ENCODE results near the gene ARHGAP29. TPM values are rescaled to one million over a fixed set of nuclear protein-coding genes. Genes with fewer than 3 reads are reported as not detected.

Gene ARHGAP29
- total RNA-seq, result under 1 TPM; 0.16 to 0.33 (median 0.26) TPM

- Mint-ChIP-seq H3K27me3 (ENCODE audit: low read depth) (peaks cover 64% of the 10 kb centered on the region), H3K4me3 (peak within 1 kb of the TSS; percentile 66)
Measured at GRCh38 chr1:94237291-94238226, at the start of gene ARHGAP29. Gene ARHGAP29 (minus strand): TSS chr1:94237584. CDS start chr1:94231611, 5,973 bp downstream.

GRCh38 chr1:94286864-94287437 is 49.6 kb upstream of the ARHGAP29 start:
- Mint-ChIP-seq H3K4me3 (no peak overlapping the region), H3K36me3 (ENCODE audit: insufficient read depth) (no peaks in the 10 kb centered on the region), H3K4me1 (ENCODE audit: low read depth) (no peaks in the 10 kb centered on the region), H3K9me3 (no peaks in the 10 kb centered on the region), H3K27me3 (ENCODE audit: low read depth) (peaks cover 30% of the 10 kb centered on the region)
- ATAC-seq (no peak), DNase-seq (no peak)

More at GRCh38 chr1:94237291-94238226, at the start of gene ARHGAP29:
- DNase-seq (peak; percentile 19), ATAC-seq (peak; percentile 90 to 92)
- Mint-ChIP-seq H3K36me3 (ENCODE audit: insufficient read depth) (no peaks in the 10 kb centered on the region), H3K9me3 (peaks cover 9% of the 10 kb centered on the region), H3K4me1 (ENCODE audit: low read depth) (peaks cover 11% of the 10 kb centered on the region)

GRCh38 chr1:94285031-94285654 is 47.8 kb upstream of the ARHGAP29 start:
- H3K27me3 Mint-ChIP-seq (ENCODE audit: low read depth), result peaks cover 23% of the 10 kb centered on the region
- no peak overlapping the region for H3K4me3 Mint-ChIP-seq
- no peaks in the 10 kb centered on the region for H3K9me3 Mint-ChIP-seq
- no peaks in the 10 kb centered on the region for H3K4me1 Mint-ChIP-seq (ENCODE audit: low read depth)
- no peak for ATAC-seq
- H3K36me3 Mint-ChIP-seq (ENCODE audit: insufficient read depth), result no peaks in the 10 kb centered on the region
- no peak for DNase-seq

GRCh38 chr1:94284476-94284875 is 47.1 kb upstream of the ARHGAP29 start:
- ATAC-seq (no peak), DNase-seq (no peak)
- no peaks in the 10 kb centered on the region for H3K4me1 Mint-ChIP-seq (ENCODE audit: low read depth)
- H3K9me3 Mint-ChIP-seq, result no peaks in the 10 kb centered on the region
- no peaks in the 10 kb centered on the region for H3K36me3 Mint-ChIP-seq (ENCODE audit: insufficient read depth)
- H3K4me3 Mint-ChIP-seq, result no peak overlapping the region
- H3K27me3 Mint-ChIP-seq (ENCODE audit: low read depth), result peaks cover 19% of the 10 kb centered on the region

- Mint-ChIP-seq H3K36me3 (ENCODE audit: insufficient read depth) (no peaks in the 10 kb centered on the region), H3K4me3 (no peak overlapping the region), H3K4me1 (ENCODE audit: low read depth) (no peaks in the 10 kb centered on the region), H3K27me3 (ENCODE audit: low read depth) (peaks cover 12% of the 10 kb centered on the region), H3K9me3 (no peaks in the 10 kb centered on the region)
- DNase-seq (no peak), ATAC-seq (no peak)
Measured at GRCh38 chr1:94283462-94283861, 46.1 kb upstream of the ARHGAP29 start.

- peaks cover 6% of the 10 kb centered on the region for H3K27me3 Mint-ChIP-seq (ENCODE audit: low read depth)
- no peak overlapping the region for H3K4me3 Mint-ChIP-seq
- no peak for DNase-seq
- no peaks in the 10 kb centered on the region for H3K4me1 Mint-ChIP-seq (ENCODE audit: low read depth)
- no peaks in the 10 kb centered on the region for H3K9me3 Mint-ChIP-seq
- no peak for ATAC-seq
- H3K36me3 Mint-ChIP-seq (ENCODE audit: insufficient read depth), result no peaks in the 10 kb centered on the region
Measured at GRCh38 chr1:94282143-94282711, 44.8 kb upstream of the ARHGAP29 start.

GRCh38 chr1:94281361-94282142 is 44.2 kb upstream of the ARHGAP29 start:
- no peak for ATAC-seq
- H3K36me3 Mint-ChIP-seq (ENCODE audit: insufficient read depth), result no peaks in the 10 kb centered on the region
- no peak overlapping the region for H3K4me3 Mint-ChIP-seq
- H3K27me3 Mint-ChIP-seq (ENCODE audit: low read depth), result peaks cover 9% of the 10 kb centered on the region
- no peak for DNase-seq
- no peaks in the 10 kb centered on the region for H3K4me1 Mint-ChIP-seq (ENCODE audit: low read depth)
- H3K9me3 Mint-ChIP-seq, result no peaks in the 10 kb centered on the region

- ATAC-seq (no peak), DNase-seq (no peak)
- peaks cover 9% of the 10 kb centered on the region for H3K27me3 Mint-ChIP-seq (ENCODE audit: low read depth)
- H3K36me3 Mint-ChIP-seq (ENCODE audit: insufficient read depth), result no peaks in the 10 kb centered on the region
- H3K9me3 Mint-ChIP-seq, result no peaks in the 10 kb centered on the region
- H3K4me1 Mint-ChIP-seq (ENCODE audit: low read depth), result no peaks in the 10 kb centered on the region
- H3K4me3 Mint-ChIP-seq, result no peak overlapping the region
Measured at GRCh38 chr1:94280541-94280940, 43.2 kb upstream of the ARHGAP29 start.

- H3K4me1 Mint-ChIP-seq (ENCODE audit: low read depth), result no peaks in the 10 kb centered on the region
- H3K36me3 Mint-ChIP-seq (ENCODE audit: insufficient read depth), result no peaks in the 10 kb centered on the region
- no peak overlapping the region for H3K4me3 Mint-ChIP-seq
- ATAC-seq, result no peak
- DNase-seq, result no peak
- peaks cover 13% of the 10 kb centered on the region for H3K27me3 Mint-ChIP-seq (ENCODE audit: low read depth)
- H3K9me3 Mint-ChIP-seq, result no peaks in the 10 kb centered on the region
Measured at GRCh38 chr1:94279462-94279861, 42.1 kb upstream of the ARHGAP29 start.

- ATAC-seq, result no peak
- no peak overlapping the region for H3K4me3 Mint-ChIP-seq
Measured at GRCh38 chr1:94279038-94279437, 41.7 kb upstream of the ARHGAP29 start.

GRCh38 chr1:94276988-94277434 is 39.6 kb upstream of the ARHGAP29 start:
- DNase-seq (no peak), ATAC-seq (no peak)
- no peaks in the 10 kb centered on the region for H3K9me3 Mint-ChIP-seq
- H3K36me3 Mint-ChIP-seq (ENCODE audit: insufficient read depth), result no peaks in the 10 kb centered on the region
- H3K4me1 Mint-ChIP-seq (ENCODE audit: low read depth), result no peaks in the 10 kb centered on the region
- H3K27me3 Mint-ChIP-seq (ENCODE audit: low read depth), result peaks cover 7% of the 10 kb centered on the region
- no peak overlapping the region for H3K4me3 Mint-ChIP-seq

More at GRCh38 chr1:94279038-94279437, 41.7 kb upstream of the ARHGAP29 start:
- H3K36me3 Mint-ChIP-seq (ENCODE audit: insufficient read depth), result no peaks in the 10 kb centered on the region
- H3K4me1 Mint-ChIP-seq (ENCODE audit: low read depth), result no peaks in the 10 kb centered on the region
- no peak for DNase-seq
- H3K27me3 Mint-ChIP-seq (ENCODE audit: low read depth), result peaks cover 13% of the 10 kb centered on the region
- no peaks in the 10 kb centered on the region for H3K9me3 Mint-ChIP-seq

GRCh38 chr1:94275083-94275482 is 37.7 kb upstream of the ARHGAP29 start:
- H3K4me1 Mint-ChIP-seq (ENCODE audit: low read depth), result no peaks in the 10 kb centered on the region
- H3K36me3 Mint-ChIP-seq (ENCODE audit: insufficient read depth), result no peaks in the 10 kb centered on the region
- H3K9me3 Mint-ChIP-seq, result no peaks in the 10 kb centered on the region
- DNase-seq (no peak), ATAC-seq (no peak)
- H3K27me3 Mint-ChIP-seq (ENCODE audit: low read depth), result peaks cover 7% of the 10 kb centered on the region
- no peak overlapping the region for H3K4me3 Mint-ChIP-seq

- H3K36me3 Mint-ChIP-seq (ENCODE audit: insufficient read depth), result no peaks in the 10 kb centered on the region
- ATAC-seq (no peak), DNase-seq (no peak)
- no peaks in the 10 kb centered on the region for H3K9me3 Mint-ChIP-seq
- peaks cover 7% of the 10 kb centered on the region for H3K27me3 Mint-ChIP-seq (ENCODE audit: low read depth)
- no peak overlapping the region for H3K4me3 Mint-ChIP-seq
- no peaks in the 10 kb centered on the region for H3K4me1 Mint-ChIP-seq (ENCODE audit: low read depth)
Measured at GRCh38 chr1:94274561-94274960, 37.2 kb upstream of the ARHGAP29 start.

GRCh38 chr1:94273111-94273510 is 35.7 kb upstream of the ARHGAP29 start:
- H3K27me3 Mint-ChIP-seq (ENCODE audit: low read depth), result peaks cover 7% of the 10 kb centered on the region

More at GRCh38 chr1:94273111-94273510, 35.7 kb upstream of the ARHGAP29 start:
- ATAC-seq (no peak), DNase-seq (no peak)
- no peaks in the 10 kb centered on the region for H3K36me3 Mint-ChIP-seq (ENCODE audit: insufficient read depth)
- H3K4me3 Mint-ChIP-seq, result no peak overlapping the region
- no peaks in the 10 kb centered on the region for H3K4me1 Mint-ChIP-seq (ENCODE audit: low read depth)
- H3K9me3 Mint-ChIP-seq, result no peaks in the 10 kb centered on the region
